ENCODE measurements around the gene EP300. TPM values are rescaled to one million over a fixed set of nuclear protein-coding genes. Genes with fewer than 3 reads are reported as not detected.

EP300 gene
- total and polyA plus RNA-seq, 2 donors (not counting 1 experiment from before 2014, with no cell fraction given) = 9.1 to 41.0 TPM

DNA sequence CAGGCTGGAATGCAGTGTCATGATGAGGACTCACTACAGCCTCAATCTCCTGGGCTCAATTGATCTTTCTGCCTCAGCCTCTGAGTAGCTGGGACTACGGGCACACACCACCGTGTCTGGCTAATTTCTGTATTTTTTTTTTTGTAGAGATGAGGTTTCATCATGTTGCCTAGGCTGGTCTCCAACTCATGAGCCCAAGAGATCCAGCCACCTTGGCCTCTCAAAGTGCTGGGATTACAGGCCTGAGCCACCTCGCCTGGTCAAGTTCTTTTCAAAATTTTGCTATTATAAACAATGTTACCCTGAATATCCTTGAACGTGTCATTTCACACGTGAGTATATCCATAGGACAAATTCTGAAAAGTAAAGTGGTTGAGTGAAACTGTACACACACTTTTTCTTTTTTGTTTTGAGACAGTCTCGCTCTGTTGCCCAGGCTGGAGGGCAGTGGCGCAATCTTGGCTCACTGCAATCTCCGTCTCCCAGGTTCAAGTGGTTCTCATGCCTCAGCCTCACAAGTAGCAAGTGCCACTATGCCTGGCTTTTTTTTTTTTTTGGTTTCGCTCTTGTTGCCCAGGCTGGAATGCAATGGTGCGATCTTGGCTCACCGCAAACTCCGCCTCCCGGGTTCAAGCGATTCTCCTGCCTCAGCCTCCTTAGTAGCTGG, 21.6 kb upstream of the EP300 start:
- Histone ChIP-seq H4K20me1 (ENCODE audit: control insufficient read depth, extremely low read depth, insufficient read depth, low read length) (no peaks in the 10 kb centered on the region), H2AFZ (ENCODE audit: low read length) (no peak overlapping the region), H3K27me3 (ENCODE audit: control insufficient read depth, insufficient read depth, low read length) (no peaks in the 10 kb centered on the region)

GRCh38 chr22:41074061-41074460, 18.3 kb upstream of the EP300 start:
- Histone ChIP-seq H3K9ac (ENCODE audit: insufficient read depth, low read length) (no peak overlapping the region), H4K20me1 (ENCODE audit: control insufficient read depth, extremely low read depth, insufficient read depth, low read length) (no peaks in the 10 kb centered on the region), H3K4me1 (ENCODE audit: control insufficient read depth, extremely low read depth, insufficient read depth, low read length) (no peaks in the 10 kb centered on the region), H3K27me3 (ENCODE audit: control insufficient read depth, insufficient read depth, low read length) (no peaks in the 10 kb centered on the region), H2AFZ (ENCODE audit: low read length) (no peak overlapping the region), H3K27ac (ENCODE audit: insufficient read depth, low read length) (no peak overlapping the region), H3K4me3 (replicated peaks in 1 of 4; ENCODE audit: control extremely low read depth in 1 of 4, insufficient read depth in 1 of 4, low read depth in 3 of 4, low read length in 4 of 4) (no peak overlapping the region), H3K9me3 (ENCODE audit: control insufficient read depth, insufficient read depth, low read depth, low read length) (no peaks in the 10 kb centered on the region), H3K36me3 (ENCODE audit: control insufficient read depth, insufficient read depth, low read length) (no peaks in the 10 kb centered on the region), H3K4me2 (ENCODE audit: extremely low read depth, insufficient read depth, low read length) (no peak overlapping the region), H3K79me2 (ENCODE audit: control insufficient read depth, insufficient read depth, low read length) (no peaks in the 10 kb centered on the region)
- DNase-seq (ENCODE audit: low read depth in 2 of 2) = no peak
- no peak for TF ChIP-seq EZH2 (IDR thresholded peaks at IDR 0.05; ENCODE audit: low read length, missing control alignments)
- TF ChIP-seq, protein P1, sequence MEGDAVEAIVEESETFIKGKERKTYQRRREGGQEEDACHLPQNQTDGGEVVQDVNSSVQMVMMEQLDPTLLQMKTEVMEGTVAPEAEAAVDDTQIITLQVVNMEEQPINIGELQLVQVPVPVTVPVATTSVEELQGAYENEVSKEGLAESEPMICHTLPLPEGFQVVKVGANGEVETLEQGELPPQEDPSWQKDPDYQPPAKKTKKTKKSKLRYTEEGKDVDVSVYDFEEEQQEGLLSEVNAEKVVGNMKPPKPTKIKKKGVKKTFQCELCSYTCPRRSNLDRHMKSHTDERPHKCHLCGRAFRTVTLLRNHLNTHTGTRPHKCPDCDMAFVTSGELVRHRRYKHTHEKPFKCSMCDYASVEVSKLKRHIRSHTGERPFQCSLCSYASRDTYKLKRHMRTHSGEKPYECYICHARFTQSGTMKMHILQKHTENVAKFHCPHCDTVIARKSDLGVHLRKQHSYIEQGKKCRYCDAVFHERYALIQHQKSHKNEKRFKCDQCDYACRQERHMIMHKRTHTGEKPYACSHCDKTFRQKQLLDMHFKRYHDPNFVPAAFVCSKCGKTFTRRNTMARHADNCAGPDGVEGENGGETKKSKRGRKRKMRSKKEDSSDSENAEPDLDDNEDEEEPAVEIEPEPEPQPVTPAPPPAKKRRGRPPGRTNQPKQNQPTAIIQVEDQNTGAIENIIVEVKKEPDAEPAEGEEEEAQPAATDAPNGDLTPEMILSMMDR (conservative IDR thresholded peaks at IDR 0.05 in 1 of 2, IDR thresholded peaks at IDR 0.05 in 1 of 2; ENCODE audit: low read depth in 1 of 2, low read length in 2 of 2) = no peak

More for the DNA sequence above, 21.6 kb upstream of the EP300 start:
- H3K9ac ChIP-seq (ENCODE audit: insufficient read depth, low read length) = no peak overlapping the region
- H3K9me3 ChIP-seq (ENCODE audit: control insufficient read depth, insufficient read depth, low read depth, low read length) = no peaks in the 10 kb centered on the region
- H3K4me3 ChIP-seq (replicated peaks in 1 of 4; ENCODE audit: control extremely low read depth in 1 of 4, insufficient read depth in 1 of 4, low read depth in 3 of 4, low read length in 4 of 4) = no peak overlapping the region
- H3K36me3 ChIP-seq (ENCODE audit: control insufficient read depth, insufficient read depth, low read length) = no peaks in the 10 kb centered on the region
- H3K4me1 ChIP-seq (ENCODE audit: control insufficient read depth, extremely low read depth, insufficient read depth, low read length) = no peaks in the 10 kb centered on the region
- no peak for TF ChIP-seq EZH2 (IDR thresholded peaks at IDR 0.05; ENCODE audit: low read length, missing control alignments)
- TF ChIP-seq, protein P1 (conservative IDR thresholded peaks at IDR 0.05 in 1 of 2, IDR thresholded peaks at IDR 0.05 in 1 of 2; ENCODE audit: low read depth in 1 of 2, low read length in 2 of 2) = no peak
- H3K79me2 ChIP-seq (ENCODE audit: control insufficient read depth, insufficient read depth, low read length) = no peaks in the 10 kb centered on the region
- no peak overlapping the region for H3K4me2 ChIP-seq (ENCODE audit: extremely low read depth, insufficient read depth, low read length)
- no peak for DNase-seq (ENCODE audit: low read depth in 2 of 2)
- no peak overlapping the region for H3K27ac ChIP-seq (ENCODE audit: insufficient read depth, low read length)

DNA sequence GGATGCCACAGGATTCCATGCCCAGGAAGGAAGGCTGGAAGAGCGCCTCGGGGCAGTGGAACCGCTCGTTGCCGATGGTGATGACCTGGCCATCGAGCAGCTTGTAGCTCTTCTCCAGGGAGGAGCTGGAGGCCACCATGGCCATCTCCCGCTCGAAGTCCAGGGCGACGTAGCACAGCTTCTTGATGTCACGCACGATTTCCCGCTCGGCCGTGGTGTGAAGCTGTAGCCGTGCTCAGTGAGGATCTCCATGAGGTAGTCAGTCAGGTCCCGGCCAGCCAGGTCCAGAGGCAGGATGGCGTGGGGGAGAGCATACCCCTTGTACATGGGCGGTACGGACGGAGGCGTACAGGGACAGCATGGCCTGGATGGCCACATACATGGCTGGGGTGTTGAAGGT, 17.9 kb upstream of the EP300 start:
- Histone ChIP-seq H3K4me3 (replicated peaks in 1 of 4; ENCODE audit: control extremely low read depth in 1 of 4, insufficient read depth in 1 of 4, low read depth in 3 of 4, low read length in 4 of 4) (no peak overlapping the region), H3K27me3 (ENCODE audit: control insufficient read depth, insufficient read depth, low read length) (no peaks in the 10 kb centered on the region), H3K36me3 (ENCODE audit: control insufficient read depth, insufficient read depth, low read length) (no peaks in the 10 kb centered on the region), H3K9ac (ENCODE audit: insufficient read depth, low read length) (no peak overlapping the region), H3K4me2 (ENCODE audit: extremely low read depth, insufficient read depth, low read length) (no peak overlapping the region), H3K27ac (ENCODE audit: insufficient read depth, low read length) (no peak overlapping the region), H3K9me3 (ENCODE audit: control insufficient read depth, insufficient read depth, low read depth, low read length) (no peaks in the 10 kb centered on the region), H3K79me2 (ENCODE audit: control insufficient read depth, insufficient read depth, low read length) (no peaks in the 10 kb centered on the region), H3K4me1 (ENCODE audit: control insufficient read depth, extremely low read depth, insufficient read depth, low read length) (no peaks in the 10 kb centered on the region), H4K20me1 (ENCODE audit: control insufficient read depth, extremely low read depth, insufficient read depth, low read length) (no peaks in the 10 kb centered on the region), H2AFZ (ENCODE audit: low read length) (no peak overlapping the region)
- TF ChIP-seq EZH2 (IDR thresholded peaks at IDR 0.05; ENCODE audit: low read length, missing control alignments) = no peak
- TF ChIP-seq, protein P1 (conservative IDR thresholded peaks at IDR 0.05 in 1 of 2, IDR thresholded peaks at IDR 0.05 in 1 of 2; ENCODE audit: low read depth in 1 of 2, low read length in 2 of 2) = no peak
- DNase-seq (ENCODE audit: low read depth in 2 of 2) = no peak

Data from fibroblast of lung (primary cell).